Smooth muscle cell (in vitro differentiated cells): ENCODE data around the gene ACACB. TPM values are rescaled to one million over a fixed set of nuclear protein-coding genes. Genes with fewer than 3 reads are reported as not detected.
"Not testable (repeated sequence)": the region's sequence is repeated elsewhere in the genome, so short reads cannot be mapped to it uniquely, and the experiment has no call there.

Source experiments
- DNase-seq: peaks from one replicate; lab custom pipeline; 2025; ENCODE audit not compliant: unreplicated experiment; lab: John Stamatoyannopoulos, UW
- H2AFZ ChIP-seq: fragments of 200-600 bp; sonication (generic); 2 replicates; pipeline ENCODE4 v1.6.0; 2016; ENCODE audit warnings: antibody characterized with exemption, low read depth, mild to moderate bottlenecking
- H3F3A ChIP-seq: fragments of 200-600 bp; sonication (generic); 2 replicates; pipeline ENCODE4 v1.6.0; 2017; ENCODE audit warnings: antibody characterized with exemption, low read depth
- H3K27ac ChIP-seq: fragments of 200-600 bp; sonication (generic); 2 replicates; pipeline ENCODE4 v1.5.1; 2016; ENCODE audit warnings: low read depth, mild to moderate bottlenecking
- H3K27me3 ChIP-seq: fragments of 200-600 bp; sonication (generic); 2 replicates; pipeline ENCODE4 v1.6.1; 2016; ENCODE audit warnings: low read depth, mild to moderate bottlenecking
- H3K36me3 ChIP-seq: fragments of 200-600 bp; sonication (generic); 2 replicates; pipeline ENCODE4 v1.5.1; 2016; ENCODE audit warnings: low read depth
- H3K4me1 ChIP-seq: fragments of 200-600 bp; sonication (generic); 2 replicates; pipeline ENCODE4 v1.5.1; 2016; ENCODE audit warnings: low read depth
- H3K4me2 ChIP-seq: fragments of 200-600 bp; sonication (generic); 2 replicates; pipeline ENCODE4 v1.6.0; 2016; ENCODE audit warnings: mild to moderate bottlenecking
- H3K4me3 ChIP-seq: fragments of 200-600 bp; sonication (generic); 2 replicates; pipeline ENCODE4 v1.5.1; 2016; ENCODE audit warnings: mild to moderate bottlenecking
- H3K79me2 ChIP-seq: fragments of 200-600 bp; sonication (generic); 2 replicates; pipeline ENCODE4 v1.6.0; 2016; ENCODE audit warnings: low read depth, mild to moderate bottlenecking
- H3K9ac ChIP-seq: fragments of 200-600 bp; sonication (generic); 2 replicates; pipeline ENCODE4 v1.6.0; 2016; ENCODE audit warnings: low read depth
- H3K9me3 ChIP-seq: fragments of 200-600 bp; sonication (generic); replicated peaks from 2 replicates; pipeline ENCODE4 v1.5.1; 2016; ENCODE audit warnings: low read depth
- H4K20me1 ChIP-seq: fragments of 200-600 bp; sonication (generic); 2 replicates; pipeline ENCODE4 v1.6.0; 2016; ENCODE audit warnings: low read depth
- WGBS: methylation state at CpG from one replicate; pipeline ENCODE4 v1.1.7; 2016; ENCODE audit warnings: low lambda C conversion rate; 5-methylcytosine and 5-hydroxymethylcytosine counted together
- polyA plus RNA-seq: library from polyadenylated mRNA; unstranded; fragments of >200 nt; fragmentation: Nextera tagmentation; extraction: Ambion mirVana; gene quantifications from 2 replicates; pipeline ENCODE4 v1.2.1, GENCODE V29; 2016
- total RNA-seq: library from RNA; depleted of rRNA; stranded (reverse); fragments of >200 nt; gene quantifications from 2 replicates; pipeline ENCODE4 v1.2.3, GENCODE V29; 2014
- TF ChIP-seq, protein P1 (sequence below): fragments of 200-600 bp; sonication (generic); IDR thresholded peaks from 2 replicates; pipeline ENCODE4 v1.5.1; 2017; ENCODE audit warnings: borderline replicate concordance, mild to moderate bottlenecking, antibody characterized with exemption; ENCODE audit not compliant: insufficient read depth, poor library complexity, severe bottlenecking

ACACB gene
- total and polyA plus RNA-seq, 2 experiments from 2014 or later, result 0.58 to 2.0 TPM

DNA sequence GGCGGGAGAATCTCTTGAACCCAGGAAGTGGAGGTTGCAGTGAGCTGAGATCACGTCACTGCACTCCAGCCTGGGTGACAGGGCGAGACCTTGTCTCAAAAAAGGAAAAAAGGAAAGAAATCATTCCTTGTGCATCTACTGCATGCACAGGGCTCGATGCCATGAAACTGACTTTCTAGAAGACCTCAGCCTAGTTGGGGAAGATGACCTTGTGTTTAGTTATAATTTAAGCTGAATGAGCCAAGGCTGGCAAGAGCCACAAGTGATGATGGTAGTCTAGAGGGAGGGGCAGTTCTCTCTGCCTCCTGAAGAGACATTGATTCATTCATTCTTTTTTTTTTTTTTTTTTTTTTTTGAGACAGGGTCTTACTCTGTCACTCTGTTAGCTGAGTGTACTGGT lies 24.2 kb downstream of the ACACB start:
- DNase-seq, result no peak
- Histone ChIP-seq H3K9ac (no peak overlapping the region), H3K27me3 (no peaks in the 10 kb centered on the region), H2AFZ (no peak overlapping the region), H3K27ac (no peak overlapping the region), H3K79me2 (no peaks in the 10 kb centered on the region), H4K20me1 (no peaks in the 10 kb centered on the region), H3K9me3 (no peaks in the 10 kb centered on the region), H3K4me3 (no peak overlapping the region), H3K36me3 (no peaks in the 10 kb centered on the region), H3F3A (no peaks in the 10 kb centered on the region), H3K4me1 (no peaks in the 10 kb centered on the region), H3K4me2 (no peak overlapping the region)
- 98% methylated on average over 4 of the region's 4 CpGs for WGBS
- TF ChIP-seq, protein P1, sequence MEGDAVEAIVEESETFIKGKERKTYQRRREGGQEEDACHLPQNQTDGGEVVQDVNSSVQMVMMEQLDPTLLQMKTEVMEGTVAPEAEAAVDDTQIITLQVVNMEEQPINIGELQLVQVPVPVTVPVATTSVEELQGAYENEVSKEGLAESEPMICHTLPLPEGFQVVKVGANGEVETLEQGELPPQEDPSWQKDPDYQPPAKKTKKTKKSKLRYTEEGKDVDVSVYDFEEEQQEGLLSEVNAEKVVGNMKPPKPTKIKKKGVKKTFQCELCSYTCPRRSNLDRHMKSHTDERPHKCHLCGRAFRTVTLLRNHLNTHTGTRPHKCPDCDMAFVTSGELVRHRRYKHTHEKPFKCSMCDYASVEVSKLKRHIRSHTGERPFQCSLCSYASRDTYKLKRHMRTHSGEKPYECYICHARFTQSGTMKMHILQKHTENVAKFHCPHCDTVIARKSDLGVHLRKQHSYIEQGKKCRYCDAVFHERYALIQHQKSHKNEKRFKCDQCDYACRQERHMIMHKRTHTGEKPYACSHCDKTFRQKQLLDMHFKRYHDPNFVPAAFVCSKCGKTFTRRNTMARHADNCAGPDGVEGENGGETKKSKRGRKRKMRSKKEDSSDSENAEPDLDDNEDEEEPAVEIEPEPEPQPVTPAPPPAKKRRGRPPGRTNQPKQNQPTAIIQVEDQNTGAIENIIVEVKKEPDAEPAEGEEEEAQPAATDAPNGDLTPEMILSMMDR, result no peak

DNA sequence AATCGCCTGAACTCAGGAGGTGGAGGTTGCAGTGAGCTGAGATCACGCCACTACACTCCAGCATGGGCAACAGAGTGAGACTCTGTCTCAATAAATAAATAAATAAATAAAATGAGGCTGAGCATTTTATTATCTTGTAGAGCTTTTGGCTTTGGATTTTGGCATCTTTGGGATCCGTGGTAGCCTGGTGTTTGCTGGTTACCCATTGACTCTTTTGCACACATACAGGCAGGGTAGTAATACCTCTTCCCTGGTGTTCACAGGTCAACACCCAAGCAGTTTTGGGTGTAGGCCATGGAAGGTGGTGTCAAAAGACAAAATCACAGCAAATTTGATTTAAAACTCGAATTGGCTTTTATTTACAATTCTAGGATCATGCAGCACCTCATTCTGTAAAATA lies 27.8 kb downstream of the ACACB start:
- Histone ChIP-seq H3F3A (no peaks in the 10 kb centered on the region), H3K9ac (no peak overlapping the region), H2AFZ (no peak overlapping the region), H3K4me1 (no peaks in the 10 kb centered on the region), H4K20me1 (no peaks in the 10 kb centered on the region), H3K79me2 (no peaks in the 10 kb centered on the region), H3K4me2 (no peak overlapping the region), H3K36me3 (no peaks in the 10 kb centered on the region), H3K4me3 (no peak overlapping the region), H3K9me3 (no peaks in the 10 kb centered on the region), H3K27me3 (no peaks in the 10 kb centered on the region), H3K27ac (no peak overlapping the region)
- no peak for DNase-seq
- WGBS, result 50% methylated on average over 4 of the region's 4 CpGs
- TF ChIP-seq, protein P1, result no peak

DNA sequence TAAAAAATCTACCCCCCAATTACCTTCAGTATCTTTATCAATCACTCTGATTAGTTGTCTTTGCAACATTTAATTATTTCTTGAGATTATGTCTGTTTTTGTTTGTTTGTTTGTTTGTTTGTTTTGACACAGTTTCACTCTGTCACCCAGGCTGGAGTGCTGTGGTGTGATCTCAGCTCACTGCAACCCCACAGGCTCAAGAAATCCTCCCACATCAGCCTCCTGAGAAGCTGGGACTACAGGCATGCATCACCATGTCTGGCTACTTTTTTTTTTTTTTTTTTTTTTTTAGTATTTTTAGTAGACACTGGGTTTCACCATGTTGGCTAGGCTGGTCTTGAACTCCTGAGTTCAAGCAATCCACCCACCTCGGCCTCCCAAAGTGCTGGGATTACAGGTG lies 30.7 kb downstream of the ACACB start:
- not testable (repeated sequence) for DNase-seq

DNA sequence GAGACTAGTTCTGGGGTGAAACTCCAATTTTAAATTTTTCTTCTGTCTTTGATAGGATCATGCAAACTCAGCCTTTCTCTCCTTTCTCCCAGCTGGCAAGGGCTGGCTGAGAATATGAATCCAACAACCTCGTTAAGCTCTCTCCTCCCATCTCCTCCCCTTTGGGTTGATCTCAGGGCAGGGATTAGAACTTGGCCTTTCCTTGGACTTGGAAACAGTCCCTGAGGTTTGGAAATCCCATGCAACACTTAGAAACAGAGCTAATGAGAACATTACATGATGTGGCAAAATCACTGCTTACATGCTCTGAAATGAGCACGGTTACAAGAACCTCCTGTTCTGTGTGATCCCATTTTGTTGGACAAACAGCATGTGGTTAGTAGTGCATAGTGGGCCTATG lies 31.6 kb downstream of the ACACB start:
- Histone ChIP-seq H2AFZ (no peak overlapping the region), H3K27me3 (no peaks in the 10 kb centered on the region), H4K20me1 (no peaks in the 10 kb centered on the region), H3K9ac (no peak overlapping the region), H3F3A (no peaks in the 10 kb centered on the region), H3K9me3 (no peaks in the 10 kb centered on the region), H3K36me3 (no peaks in the 10 kb centered on the region), H3K4me1 (no peaks in the 10 kb centered on the region), H3K4me3 (no peak overlapping the region), H3K79me2 (no peaks in the 10 kb centered on the region), H3K27ac (no peak overlapping the region), H3K4me2 (no peak overlapping the region)
- no peak for DNase-seq
- TF ChIP-seq, protein P1, result no peak
- 72% methylated on average over 2 of the region's 2 CpGs for WGBS

More for the DNA sequence above, 30.7 kb downstream of the ACACB start:
- H3K9me3 ChIP-seq, H3K27ac ChIP-seq, H3K36me3 ChIP-seq, H3K4me2 ChIP-seq, H3K79me2 ChIP-seq, H4K20me1 ChIP-seq, H3K27me3 ChIP-seq, H3F3A ChIP-seq, H2AFZ ChIP-seq, H3K4me1 ChIP-seq, H3K4me3 ChIP-seq, H3K9ac ChIP-seq: not testable (repeated sequence)
- WGBS, result 93% methylated on average over 1 of the region's 1 CpG
